K562 (cell line): ENCODE measurements around the gene DPH1. TPM values are rescaled to one million over a fixed set of nuclear protein-coding genes. Genes with fewer than 3 reads are reported as not detected.

ENCODE experiments used
- ATAC-seq: fragments of 200-7000 bp; cut with Tn5 transposase; 3 replicates; pipeline ENCODE4 v1.9.1; 2020; ENCODE audit warnings: moderate library complexity
- BruUV-seq: library from RNA; stranded (reverse); fragments of 400-500 nt; replicated peaks from 2 replicates; lab custom pipeline; 2021; lab: Mats Ljungman, UMichigan
- CTCF ChIA-PET: fragments of 300-600 bp; formaldehyde crosslinking; extraction: SDS; loops from one replicate; lab custom pipeline; 2021; ENCODE audit warnings: low intra/inter-chr PET ratio; lab: Yijun Ruan, JAX
- POLR2A ChIA-PET: fragments of 300-600, 350-650 bp; sonication (Branson Sonifier 250); formaldehyde crosslinking; extraction: SDS; loops from one replicate; lab custom pipeline; 2021; ENCODE audit warnings: antibody characterized with exemption, inconsistent platforms; lab: Yijun Ruan, JAX
- DNase-seq, 4 experiments: peaks; one replicate each; pipeline versions ENCODE4 v3.0.0 to v3.0.0-alpha.2; 2011 to 2018; ENCODE audit warnings: low spot score in 3 of 4, mixed read lengths in 3 of 4; ENCODE audit errors: extremely low read depth in 1 of 4
- FAIRE-seq: peaks from 2 replicates; lab custom pipeline; 2011; peaks lifted over from hg19 to GRCh38; lab: Jason Lieb, UNC
- H2AFZ ChIP-seq: 2 replicates; pipeline ENCODE4 v1.6.0; 2011; ENCODE audit warnings: low read depth, low read length, control low read depth, inconsistent platforms
- H3K27ac ChIP-seq: fragments of 200-600 bp; 3 replicates; pipeline ENCODE4 v1.8.0; 2011; ENCODE audit warnings: low read depth, mild to moderate bottlenecking, control low read depth, inconsistent platforms, low read length, moderate library complexity, mixed read lengths; ENCODE audit errors: extremely low read depth
- H3K27me3 ChIP-seq, 2 experiments: fragments of 300-600 bp in 1 of 2; 2 replicates in 1 of 2; 3 replicates in 1 of 2; pipeline versions ENCODE4 v1.6.0 to v1.8.0; 2011; ENCODE audit warnings: inconsistent platforms in 2 of 2, low read length in 2 of 2, mild to moderate bottlenecking in 1 of 2, mixed read lengths in 1 of 2, moderate library complexity in 1 of 2; ENCODE audit not compliant: control insufficient read depth in 2 of 2, insufficient read depth in 2 of 2
- H3K36me3 ChIP-seq: fragments of 300-600 bp; 3 replicates; pipeline ENCODE4 v1.8.0; 2011; ENCODE audit warnings: mild to moderate bottlenecking, low read length, inconsistent platforms; ENCODE audit not compliant: control insufficient read depth, insufficient read depth
- H3K4me1 ChIP-seq, 2 experiments: fragments of 200-600 bp in 1 of 2; replicated peaks in 1 of 2; 2 replicates in 1 of 2; 3 replicates in 1 of 2; pipeline versions ENCODE4 v1.5.1 to v1.8.0; 2011; ENCODE audit warnings: inconsistent platforms in 2 of 2, low read length in 2 of 2, mild to moderate bottlenecking in 1 of 2, mixed read lengths in 1 of 2, moderate library complexity in 1 of 2; ENCODE audit not compliant: control insufficient read depth in 2 of 2, insufficient read depth in 2 of 2
- H3K4me2 ChIP-seq: 2 replicates; pipeline ENCODE4 v1.6.1; 2011; ENCODE audit warnings: low read length, control low read depth, inconsistent platforms, mixed read lengths; ENCODE audit not compliant: insufficient read depth
- H3K4me3 ChIP-seq: fragments of 200-600 bp; sonication (generic), shearing (Covaris generic); 2 replicates; pipeline ENCODE4 v1.5.1; 2016; ENCODE audit warnings: control low read depth, inconsistent platforms
- H3K79me2 ChIP-seq: fragments of 200-600 bp; 3 replicates; pipeline ENCODE4 v1.8.0; 2011; ENCODE audit warnings: low read length, inconsistent platforms; ENCODE audit not compliant: control insufficient read depth, insufficient read depth
- H3K9ac ChIP-seq, 2 experiments: 2 replicates each; pipeline versions ENCODE4 v1.6.0 to v1.6.1; 2011; ENCODE audit warnings: low read depth in 2 of 2, low read length in 2 of 2, control low read depth in 1 of 2, inconsistent platforms in 1 of 2, mild to moderate bottlenecking in 1 of 2, mixed read lengths in 1 of 2; ENCODE audit not compliant: insufficient read depth in 1 of 2
- H3K9me1 ChIP-seq: one replicate; pipeline ENCODE4 v1.6.0; 2011; ENCODE audit warnings: inconsistent platforms, mild to moderate bottlenecking, low read length, moderate library complexity; ENCODE audit not compliant: control insufficient read depth, insufficient read depth
- H3K9me3 ChIP-seq: replicated peaks from 2 replicates; pipeline ENCODE4 v1.5.1; 2011; ENCODE audit warnings: low read depth, low read length, inconsistent platforms; ENCODE audit not compliant: control insufficient read depth, insufficient read depth
- H4K20me1 ChIP-seq: replicated peaks from 2 replicates; pipeline ENCODE4 v1.6.1; 2011; ENCODE audit warnings: low read length, inconsistent platforms, mixed read lengths; ENCODE audit not compliant: control insufficient read depth, insufficient read depth
- CTCF ChIP-seq, 3 experiments: IDR thresholded peaks in 2 of 3; conservative IDR thresholded peaks in 1 of 3; 2 replicates each; pipeline ENCODE4 v1.5.1; 2011 to 2012; ENCODE audit warnings: low read length in 3 of 3, mild to moderate bottlenecking in 3 of 3, control low read depth in 2 of 3, improper control_type of control experiment in 1 of 3, inconsistent platforms in 1 of 3, low read depth in 1 of 3, mixed read lengths in 1 of 3, moderate library complexity in 1 of 3; ENCODE audit not compliant: insufficient read depth in 2 of 3
- HLTF ChIP-seq: fragments of 450-650 bp; IDR thresholded peaks from 2 replicates; pipeline ENCODE4 v1.6.1; 2016
- JUN ChIP-seq, 2 experiments: sonication (generic) in 1 of 2; formaldehyde crosslinking in 1 of 2; IDR thresholded peaks; 2 replicates each; pipeline versions ENCODE4 v1.6.1 to v1.8.0; 2012 to 2022; ENCODE audit warnings: borderline replicate concordance in 2 of 2, mild to moderate bottlenecking in 2 of 2, improper control_type of control experiment in 1 of 2, low read depth in 1 of 2, low read length in 1 of 2, missing genetic modification reagents in 1 of 2
- KDM4B ChIP-seq, 2 experiments: fragments of 450-650 bp in 1 of 2; sonication (generic) in 1 of 2; IDR thresholded peaks; 2 replicates each; pipeline ENCODE4 v1.6.1; 2016 to 2017; ENCODE audit warnings: borderline replicate concordance in 2 of 2, antibody characterized with exemption in 1 of 2, low read depth in 1 of 2, mild to moderate bottlenecking in 1 of 2
- MBD1 ChIP-seq: fragments of 250-450 bp; sonication (Bioruptor Pico); IDR thresholded peaks from 2 replicates; pipeline ENCODE4 v1.8.0; 2022; ENCODE audit warnings: inconsistent platforms
- NELFE ChIP-seq: IDR thresholded peaks from 2 replicates; pipeline ENCODE4 v1.6.1; 2011; ENCODE audit warnings: mild to moderate bottlenecking; ENCODE audit not compliant: insufficient read depth, insufficient read length
- RBM14 ChIP-seq: fragments of 200-400 bp; formaldehyde crosslinking; IDR thresholded peaks from 2 replicates; pipeline ENCODE4 v1.6.1; 2018; ENCODE audit warnings: low read depth, mild to moderate bottlenecking, low read length, moderate library complexity, borderline replicate concordance; ENCODE audit not compliant: insufficient read depth
- RFX5 ChIP-seq: IDR thresholded peaks from 2 replicates; pipeline ENCODE4 v1.6.1; 2011; ENCODE audit warnings: low read depth, mild to moderate bottlenecking, improper control_type of control experiment, low read length
- ZNF175 ChIP-seq: fragments of 200-800 bp; sonication (Bioruptor generic); IDR thresholded peaks from 2 replicates; pipeline ENCODE4 v1.6.1; 2016; ENCODE audit warnings: low read depth, mild to moderate bottlenecking, missing genetic modification characterization, missing compliant biosample characterization
- ZNF316 ChIP-seq: fragments of 450-650 bp; IDR thresholded peaks from 2 replicates; pipeline ENCODE4 v1.6.1; 2016
- WGBS: fragments of 100-300 bp; shearing (Covaris generic); methylation state at CpG from one replicate; pipeline ENCODE4 v1.1.6; 2016; ENCODE audit warnings: low coverage, mixed read lengths; ENCODE audit not compliant: insufficient coverage; ENCODE audit errors: missing lambda C conversion rate; 5-methylcytosine and 5-hydroxymethylcytosine counted together
- in situ Hi-C: fragments of 300-500 bp; cut with MboI; formaldehyde crosslinking; loops from 4 replicates; pipeline ENCODE4 v1.15.0; 2018; ENCODE audit warnings: inconsistent platforms, mixed read lengths
- intact Hi-C: fragments of 100-400 bp; cut with micrococcal nuclease; formaldehyde crosslinking; loops from 2 replicates; pipeline ENCODE4 v1.14.2; 2022
- polyA plus RNA-seq, 8 experiments: library from polyadenylated mRNA; depleted of rRNA in 4 of 8; stranded (reverse) in 5 of 8; unstranded in 3 of 8; fragments of >200 nt; fragmentation: Nextera tagmentation in 2 of 8; fragmentation: Illumina TruSeq in 1 of 8; extraction: Ambion mirVana in 2 of 8; extraction: Trizol in 1 of 8; gene quantifications; 2 replicates each; pipeline versions ENCODE4 v1.2.1 to v1.2.3, GENCODE V29; 2011 to 2014; ENCODE audit warnings: inconsistent platforms in 1 of 8, missing spikeins in 1 of 8
- total RNA-seq, 7 experiments: library from RNA; depleted of rRNA in 6 of 7; stranded (reverse); fragments of >200 nt in 6 of 7; fragmentation: Illumina TruSeq in 2 of 7; extraction: Trizol in 2 of 7; gene quantifications; 2 replicates each; pipeline versions ENCODE4 v1.2.1 to v1.2.3, GENCODE V29; 2011 to 2021; ENCODE audit warnings: low replicate concordance in 1 of 7

Gene DPH1
- total and polyA plus RNA-seq, 9 of the 15 experiments (the other 6 are each of a cell fraction or from before 2014, with no cell fraction given) = 0.42 to 40.6 (median 20.2) TPM

- TF ChIP-seq RBM14 (no peak), ZNF175 (no peak), HLTF (0 out of 2 replicates have a peak, but pooled peaks have one; percentile 24), RFX5 (no peak)
These were observed 12.5 kb downstream of the DPH1 start (continued) for GRCh38 chr17:2042390-2042847.

GRCh38 chr17:2042933-2043332, 13.0 kb downstream of the DPH1 start:
- POLR2A ChIA-PET = interaction anchor here (0.7 kb wide), 1 partner anchor 172 kb away, joined by 3 read pairs; no protein-coding TSS in a partner anchor
- Histone ChIP-seq H3K4me1 (peaks cover 3 to 20% of the 10 kb centered on the region in 2 experiments; a peak in 4 of 5 replicates), H3K79me2 (peaks cover 14% of the 10 kb centered on the region), H3K9ac (peak overlapping the region; percentile 86 to 92), H3K9me3 (no peaks in the 10 kb centered on the region), H3K27me3 (no peaks in the 10 kb centered on the region), H3K27ac (no peak overlapping the region), H2AFZ (no peak overlapping the region), H3K4me2 (peak overlapping the region; percentile 81), H3K36me3 (peaks cover 23% of the 10 kb centered on the region; the same call in 2 of the 3 replicates), H4K20me1 (no peaks in the 10 kb centered on the region), H3K4me3 (peak overlapping the region; percentile 67), H3K9me1 (no peaks in the 10 kb centered on the region)
- intact Hi-C loops = no loop called here
- DNase-seq = no peak
- ATAC-seq = no peak
- FAIRE-seq = no peak
- CTCF ChIA-PET = interaction anchor here (0.6 kb wide), 1 partner anchor 1035 kb away, joined by 3 read pairs; no protein-coding TSS in a partner anchor
- WGBS = 82% methylated on average over 5 of the region's 5 CpGs
- in situ Hi-C loops = no loop called here
- TSS peak; percentile 61 for BruUV-seq
- TF ChIP-seq CTCF (IDR thresholded peaks at IDR 0.05 in 2 of 3, conservative IDR thresholded peaks at IDR 0.05 in 1 of 3; ENCODE audit: insufficient read depth in 2 of 3, low read depth in 1 of 3, low read length in 3 of 3) (0 out of 6 replicates have a peak, but pooled peaks of 1 of the 3 experiments have one; percentile 3), JUN (IDR thresholded peaks at IDR 0.05; ENCODE audit: borderline replicate concordance, low read depth, low read length) (no peak), JUN (CRISPR knock-in tag; IDR thresholded peaks at IDR 0.05; ENCODE audit: borderline replicate concordance) (no peak), KDM4B (IDR thresholded peaks at IDR 0.05; ENCODE audit: borderline replicate concordance in 2 of 2, low read depth in 1 of 2) (no peak), ZNF316 (no peak), MBD1 (CRISPR knock-in tag) (no peak), NELFE (no peak)
